ENCODE measurements around the gene SLC4A1.

DNA sequence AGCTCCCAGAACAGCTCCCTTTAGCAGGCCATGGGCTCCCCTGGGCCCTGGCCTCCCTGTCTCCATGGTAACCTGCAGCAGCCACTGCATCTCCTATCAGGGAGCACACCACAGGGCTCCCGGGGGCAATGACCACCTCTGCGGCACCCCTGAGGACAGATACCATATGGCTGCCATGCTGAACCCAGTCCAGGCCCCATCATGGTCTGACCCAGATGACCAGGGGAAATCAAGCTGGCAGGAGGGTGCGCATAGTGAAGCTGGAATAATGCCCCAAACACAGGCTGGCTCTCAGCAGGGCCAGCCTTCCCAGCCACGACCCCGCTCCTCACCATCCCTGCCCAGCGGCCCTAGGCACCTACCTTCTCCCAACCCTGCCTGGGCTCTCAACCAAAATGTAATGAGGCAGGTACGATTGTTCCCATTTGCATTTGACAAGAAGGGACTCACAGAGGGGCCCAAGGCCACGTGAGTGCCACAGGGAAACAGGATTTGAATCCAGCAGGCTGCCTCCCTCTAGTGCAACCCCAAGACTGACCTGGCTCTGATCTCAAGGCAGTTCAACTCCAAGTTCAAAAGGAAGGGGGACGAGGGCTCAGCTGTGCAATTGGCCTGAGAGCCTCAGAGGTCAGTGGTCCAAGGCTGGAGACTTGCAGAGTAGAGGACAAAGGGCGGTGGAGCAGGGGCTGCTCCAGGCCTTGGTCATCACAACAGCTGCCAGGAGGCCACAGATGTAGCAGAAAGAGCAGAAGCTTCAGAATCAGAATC is 42.9 kb upstream of the SLC4A1 start:
- no peak for TF ChIP-seq POLR2A (IDR thresholded peaks at IDR 0.05; ENCODE audit: low read depth, low read length)
- TF ChIP-seq TAF1 (IDR thresholded peaks at IDR 0.05; ENCODE audit: low read depth, low read length) = no peak

Measured in GM12891 (cell line).